Adrenal gland (tissue), 5 donors: ENCODE results near the gene CGNL1.

Source experiments
- CTCF ChIP-seq, 6 experiments: fragments of 450-650 bp in 4 of 6; fragments of 200-600 bp in 2 of 6; sonication (generic) in 1 of 6; IDR thresholded peaks; 1 replicate in 5 of 6; 2 replicates in 1 of 6; pipeline versions ENCODE4 v1.5.1 to v1.8.0; 2016 to 2021; ENCODE audit warnings: antibody characterized with exemption in 6 of 6, mild to moderate bottlenecking in 2 of 6, moderate library complexity in 1 of 6
- POLR2A ChIP-seq, 2 donors: fragments of 450-650 bp; IDR thresholded peaks; one replicate each; pipeline ENCODE4 v1.6.1; 2017; ENCODE audit warnings: antibody characterized with exemption in 2 of 2, mild to moderate bottlenecking in 2 of 2, moderate library complexity in 1 of 2
- donor health status: DM: no; HTN: no; CAD: no.

GRCh38 chr15:57405133-57405532 lies 28.8 kb downstream of the CGNL1 start:
- TF ChIP-seq CTCF (IDR thresholded peaks at IDR 0.05) (no peak), POLR2A (IDR thresholded peaks at IDR 0.05) (no peak)
